BJ (cell line): Measurements from ENCODE around the gene MTA1. TPM values are rescaled to one million over a fixed set of nuclear protein-coding genes. Genes with fewer than 3 reads are reported as not detected.

Source experiments
- CTCF ChIA-PET: fragments of 350-600 bp; formaldehyde crosslinking; extraction: SDS; loops from one replicate; lab custom pipeline; 2021; ENCODE audit warnings: antibody characterized with exemption, inconsistent platforms; lab: Yijun Ruan, JAX
- POLR2A ChIA-PET: fragments of 300-600 bp; sonication (Branson Sonifier 250); formaldehyde crosslinking; extraction: SDS; loops from one replicate; lab custom pipeline; 2021; ENCODE audit warnings: antibody characterized with exemption; lab: Charles Lee
- DNase-seq: peaks from one replicate; pipeline ENCODE4 v3.0.0-alpha.2; 2011; ENCODE audit warnings: low read depth
- H3K27me3 ChIP-seq: 2 replicates; pipeline ENCODE4 v1.6.0; 2011; ENCODE audit warnings: low read length; ENCODE audit not compliant: control insufficient read depth, insufficient read depth
- H3K36me3 ChIP-seq: 2 replicates; pipeline ENCODE4 v1.5.1; 2011; ENCODE audit warnings: low read length; ENCODE audit not compliant: control insufficient read depth, insufficient read depth
- H3K4me3 ChIP-seq: 2 replicates; pipeline ENCODE4 v1.5.1; 2011; ENCODE audit warnings: low read depth, mild to moderate bottlenecking, control low read depth, low read length
- polyA plus RNA-seq: library from polyadenylated mRNA; depleted of rRNA; stranded (reverse); fragments of >200 nt; gene quantifications from 2 replicates; pipeline ENCODE4 v1.2.3, GENCODE V29; 2011
- TF ChIP-seq, protein P1 (sequence below): IDR thresholded peaks from 2 replicates; pipeline ENCODE4 v1.5.1; 2011; ENCODE audit warnings: low read depth, mild to moderate bottlenecking, control low read depth, inconsistent platforms, low read length, moderate library complexity; ENCODE audit not compliant: insufficient read depth

MTA1 gene
- polyA plus RNA-seq, 1 experiment = 48.8 TPM

DNA sequence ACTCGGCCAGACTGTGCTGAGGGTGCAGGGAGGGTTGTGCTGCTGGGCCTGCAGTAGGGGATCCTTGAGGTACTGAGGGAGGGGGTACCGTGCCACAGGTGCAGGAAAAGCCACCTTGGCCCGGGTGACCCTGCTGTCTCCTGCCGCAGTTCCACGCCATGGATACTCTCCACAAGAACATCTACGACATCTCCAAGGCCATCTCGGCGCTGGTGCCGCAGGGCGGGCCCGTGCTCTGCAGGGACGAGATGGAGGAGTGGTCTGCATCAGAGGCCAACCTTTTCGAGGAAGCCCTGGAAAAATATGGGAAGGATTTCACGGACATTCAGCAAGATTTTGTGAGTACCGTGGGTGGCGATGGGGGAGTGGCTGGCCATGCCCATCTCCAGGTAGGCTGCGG, 41.0 kb downstream of the MTA1 start:
- H3K27me3 ChIP-seq = no peaks in the 10 kb centered on the region
- TF ChIP-seq, protein P1, sequence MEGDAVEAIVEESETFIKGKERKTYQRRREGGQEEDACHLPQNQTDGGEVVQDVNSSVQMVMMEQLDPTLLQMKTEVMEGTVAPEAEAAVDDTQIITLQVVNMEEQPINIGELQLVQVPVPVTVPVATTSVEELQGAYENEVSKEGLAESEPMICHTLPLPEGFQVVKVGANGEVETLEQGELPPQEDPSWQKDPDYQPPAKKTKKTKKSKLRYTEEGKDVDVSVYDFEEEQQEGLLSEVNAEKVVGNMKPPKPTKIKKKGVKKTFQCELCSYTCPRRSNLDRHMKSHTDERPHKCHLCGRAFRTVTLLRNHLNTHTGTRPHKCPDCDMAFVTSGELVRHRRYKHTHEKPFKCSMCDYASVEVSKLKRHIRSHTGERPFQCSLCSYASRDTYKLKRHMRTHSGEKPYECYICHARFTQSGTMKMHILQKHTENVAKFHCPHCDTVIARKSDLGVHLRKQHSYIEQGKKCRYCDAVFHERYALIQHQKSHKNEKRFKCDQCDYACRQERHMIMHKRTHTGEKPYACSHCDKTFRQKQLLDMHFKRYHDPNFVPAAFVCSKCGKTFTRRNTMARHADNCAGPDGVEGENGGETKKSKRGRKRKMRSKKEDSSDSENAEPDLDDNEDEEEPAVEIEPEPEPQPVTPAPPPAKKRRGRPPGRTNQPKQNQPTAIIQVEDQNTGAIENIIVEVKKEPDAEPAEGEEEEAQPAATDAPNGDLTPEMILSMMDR = no peak
- H3K4me3 ChIP-seq = no peak overlapping the region
- peaks cover 36% of the 10 kb centered on the region for H3K36me3 ChIP-seq
- no peak for DNase-seq
- ChIA-PET POLR2A (no interaction called here), CTCF (interaction anchor here (1.0 kb wide), 1 partner anchor 12 kb away, joined by 3 read pairs; no protein-coding TSS in a partner anchor)

DNA sequence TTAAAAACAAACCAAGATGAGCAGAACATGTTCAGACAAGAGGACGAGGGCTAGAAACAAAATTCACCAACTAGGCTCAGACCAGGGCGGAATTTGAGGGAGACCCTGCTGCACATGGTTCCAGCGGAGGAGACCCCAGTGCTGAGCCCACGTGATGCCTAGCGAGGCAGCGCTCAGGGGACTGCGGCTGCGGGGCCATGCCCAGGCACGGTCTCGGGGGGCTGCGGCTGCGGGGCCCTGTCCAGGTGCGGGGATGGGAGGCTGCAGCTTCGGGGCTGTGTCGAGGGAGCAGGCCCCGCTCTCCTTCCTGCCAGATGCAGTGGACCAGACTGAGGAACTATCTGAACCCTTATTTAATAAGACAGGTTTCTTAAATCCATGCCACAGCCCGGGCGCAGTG, 42.3 kb downstream of the MTA1 start:
- Histone ChIP-seq H3K27me3 (no peaks in the 10 kb centered on the region), H3K4me3 (no peak overlapping the region), H3K36me3 (peaks cover 31% of the 10 kb centered on the region)
- ChIA-PET POLR2A (no interaction called here), CTCF (no interaction called here)
- DNase-seq = no peak
- TF ChIP-seq, protein P1 = no peak

DNA sequence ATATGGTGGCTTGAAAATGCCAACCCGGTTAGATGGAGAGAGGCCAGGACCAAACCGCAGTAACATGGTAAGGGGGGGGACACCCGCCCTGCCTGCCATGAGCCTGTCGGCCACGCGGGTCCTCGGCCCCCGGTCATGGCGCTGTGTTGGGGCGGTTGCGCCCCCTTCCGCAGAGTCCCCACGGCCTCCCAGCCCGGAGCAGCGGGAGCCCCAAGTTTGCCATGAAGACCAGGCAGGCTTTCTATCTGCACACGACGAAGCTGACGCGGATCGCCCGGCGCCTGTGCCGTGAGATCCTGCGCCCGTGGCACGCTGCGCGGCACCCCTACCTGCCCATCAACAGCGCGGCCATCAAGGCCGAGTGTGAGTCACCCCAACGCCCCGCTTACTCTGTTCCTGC, 44.9 kb downstream of the MTA1 start:
- H3K4me3 ChIP-seq = no peak overlapping the region
- no peak for DNase-seq
- ChIA-PET CTCF (interaction anchor here (2.0 kb wide), 1 partner anchor 16 kb away, joined by 8 read pairs; no protein-coding TSS in a partner anchor), POLR2A (no interaction called here)
- H3K27me3 ChIP-seq = no peaks in the 10 kb centered on the region
- peaks cover 39% of the 10 kb centered on the region for H3K36me3 ChIP-seq
- TF ChIP-seq, protein P1 = no peak

DNA sequence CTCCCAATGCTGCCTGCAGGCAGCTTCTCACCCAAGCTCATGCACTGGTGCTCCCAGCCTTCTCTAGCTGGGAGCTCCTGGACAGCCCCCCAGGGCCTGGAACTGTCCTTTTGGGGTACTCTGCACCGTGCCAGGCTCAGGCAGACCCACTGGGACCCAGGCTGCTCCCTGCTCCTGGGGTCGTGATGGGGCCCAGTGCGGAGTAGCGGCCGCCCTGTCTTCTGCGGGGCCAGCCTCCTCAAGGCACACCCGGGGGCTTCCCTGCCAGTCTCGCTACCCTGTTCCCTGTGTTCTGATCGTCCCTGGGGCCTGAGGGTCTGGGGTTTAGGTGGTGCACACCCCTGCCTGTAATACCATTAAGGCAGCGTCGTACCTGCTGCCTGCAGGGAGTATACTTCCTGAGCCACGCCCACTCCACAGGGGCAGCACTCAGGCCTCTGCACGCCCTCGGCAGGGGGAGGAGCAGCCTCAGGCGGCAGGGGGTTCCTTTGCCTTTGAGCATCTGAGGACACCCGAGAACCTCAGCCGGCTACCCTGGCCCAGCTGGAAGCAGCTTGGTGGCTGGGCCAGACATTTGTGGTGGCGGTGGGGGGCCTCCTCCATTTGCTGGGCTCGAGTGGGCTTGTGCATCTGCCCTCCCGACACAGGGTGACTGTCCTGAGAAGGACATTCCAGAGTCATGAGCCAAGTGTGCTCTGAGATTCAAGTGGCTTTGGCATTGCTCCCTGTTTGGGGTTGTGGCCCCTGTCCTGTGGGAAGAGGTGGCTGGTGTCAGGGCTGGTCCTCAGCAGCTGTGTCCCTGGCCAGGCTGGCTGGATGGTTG, 45.8 kb downstream of the MTA1 start:
- TF ChIP-seq, protein P1 = no peak
- ChIA-PET CTCF (no interaction called here), POLR2A (no interaction called here)
- Histone ChIP-seq H3K4me3 (no peak overlapping the region), H3K27me3 (no peaks in the 10 kb centered on the region), H3K36me3 (peaks cover 42% of the 10 kb centered on the region)
- DNase-seq = no peak

DNA sequence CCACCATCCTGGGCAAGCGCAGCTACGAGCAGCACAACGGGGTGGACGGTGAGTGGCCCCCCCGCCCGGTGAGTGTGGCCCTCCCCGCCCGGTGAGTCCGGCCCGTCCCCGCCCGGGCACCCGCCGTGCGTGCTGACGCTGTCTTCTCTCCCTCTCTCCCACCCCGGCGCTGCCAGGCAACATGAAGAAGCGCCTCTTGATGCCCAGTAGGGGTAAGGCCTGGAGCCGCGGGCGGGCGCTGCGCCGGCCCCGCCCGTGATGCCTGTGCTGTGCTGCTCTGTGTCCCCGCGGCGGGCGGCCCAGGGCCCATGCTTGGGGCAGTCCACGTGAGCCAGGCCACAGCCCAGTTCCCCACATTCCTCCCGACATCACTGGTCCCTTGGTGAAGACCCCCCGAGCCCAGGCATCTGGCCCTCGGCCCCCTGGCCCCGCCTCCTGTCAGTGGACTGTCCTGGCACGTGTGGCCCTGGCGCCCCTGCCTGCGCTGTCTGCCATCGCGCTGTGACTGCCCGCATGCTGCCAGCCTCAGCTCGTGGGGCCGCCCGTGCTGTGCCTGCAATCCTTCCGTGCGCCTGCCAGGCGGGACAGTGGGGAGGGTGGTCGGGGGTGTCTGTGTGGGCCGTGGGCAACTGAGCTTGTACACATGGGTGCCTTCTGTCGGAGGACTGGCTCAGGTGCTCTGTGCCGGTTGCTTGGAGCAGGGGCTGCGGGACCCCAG, 47.1 kb downstream of the MTA1 start:
- TF ChIP-seq, protein P1 = no peak
- CTCF ChIA-PET = no interaction called here
- H3K36me3 ChIP-seq = peaks cover 38% of the 10 kb centered on the region
- DNase-seq = no peak
- H3K4me3 ChIP-seq = no peak overlapping the region
- POLR2A ChIA-PET = no interaction called here
- no peaks in the 10 kb centered on the region for H3K27me3 ChIP-seq
